ENCODE measurements around the gene NOM1.

Gene NOM1

DNA sequence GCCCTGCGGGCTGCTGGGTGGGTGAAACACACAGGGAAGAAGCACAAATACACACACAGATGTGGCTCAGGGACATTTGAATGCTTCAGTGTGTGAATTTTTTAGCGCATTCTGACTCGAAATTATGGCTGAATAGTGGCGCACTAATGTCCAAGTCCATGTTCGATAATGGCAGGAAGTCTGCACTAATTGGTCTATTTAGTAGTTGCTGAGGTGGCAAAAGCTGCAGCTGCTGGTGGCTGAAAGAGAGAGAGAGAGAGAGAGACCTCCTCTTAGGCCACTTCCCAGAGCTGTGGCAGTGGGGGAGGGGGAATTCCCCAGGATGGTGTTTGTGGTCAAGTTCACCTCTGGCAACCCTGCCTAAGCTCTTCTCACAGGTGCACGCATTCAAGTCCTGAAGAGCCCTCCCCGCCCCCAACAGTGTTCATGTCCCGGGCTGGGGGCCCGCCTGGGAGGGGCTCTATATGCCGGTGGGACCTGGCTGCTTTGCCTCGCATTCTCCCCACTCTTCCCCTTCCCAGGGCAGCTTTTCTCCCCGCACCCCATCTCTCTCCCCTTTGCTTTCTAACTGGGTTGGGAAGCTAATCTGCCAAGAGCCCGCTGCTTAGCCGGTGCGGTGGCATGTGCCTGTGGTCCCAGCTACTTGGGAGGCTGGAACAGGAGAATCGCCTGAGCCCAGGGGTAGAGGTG is 67.0 kb downstream of the NOM1 start:
- no peak for DNase-seq

- DNase-seq = no peak
Measured at GRCh38 chr7:157017149-157017548, 67.6 kb downstream of the NOM1 start.

GRCh38 chr7:157017603-157018327 is 68.3 kb downstream of the NOM1 start:
- DNase-seq = no peak

GRCh38 chr7:157018328-157018996 is 69.0 kb downstream of the NOM1 start:
- no peak for DNase-seq

- DNase-seq = no peak
Measured at GRCh38 chr7:157018997-157019608, 69.6 kb downstream of the NOM1 start.

DNA sequence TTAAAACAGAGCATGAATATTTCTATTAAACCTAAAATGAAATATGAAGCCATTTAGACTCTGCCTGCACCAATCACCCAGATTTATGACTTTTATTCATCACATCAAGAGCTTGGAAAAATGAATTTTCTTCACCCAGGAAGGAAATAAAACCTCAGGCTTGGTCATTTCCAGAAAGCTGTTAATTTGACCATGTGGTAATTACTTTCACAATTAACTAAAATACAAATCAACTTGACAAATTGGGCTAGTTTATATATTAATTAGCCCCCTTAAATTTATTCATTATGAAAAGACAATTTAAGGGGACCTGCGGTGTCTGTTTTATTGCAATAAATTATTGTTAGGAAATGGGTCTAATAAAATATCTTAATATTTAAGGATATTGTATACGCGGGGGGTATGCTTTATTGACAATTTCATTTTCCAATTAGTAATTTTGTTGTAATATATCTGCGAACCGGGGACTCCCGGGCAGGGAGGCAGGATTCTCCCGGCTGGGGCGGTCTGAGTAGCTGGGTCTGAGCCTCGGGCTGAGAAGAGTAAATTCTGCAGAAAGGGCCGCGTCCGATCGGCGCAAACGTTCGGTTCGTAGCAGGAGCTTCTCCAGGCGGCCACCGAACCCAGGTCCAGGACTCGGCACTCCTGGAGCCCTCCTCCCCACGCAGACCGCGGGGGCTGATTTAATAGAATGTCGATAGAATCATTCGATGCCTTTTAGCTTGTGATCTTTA is 70.4 kb downstream of the NOM1 start:
- no peak for DNase-seq

DNA sequence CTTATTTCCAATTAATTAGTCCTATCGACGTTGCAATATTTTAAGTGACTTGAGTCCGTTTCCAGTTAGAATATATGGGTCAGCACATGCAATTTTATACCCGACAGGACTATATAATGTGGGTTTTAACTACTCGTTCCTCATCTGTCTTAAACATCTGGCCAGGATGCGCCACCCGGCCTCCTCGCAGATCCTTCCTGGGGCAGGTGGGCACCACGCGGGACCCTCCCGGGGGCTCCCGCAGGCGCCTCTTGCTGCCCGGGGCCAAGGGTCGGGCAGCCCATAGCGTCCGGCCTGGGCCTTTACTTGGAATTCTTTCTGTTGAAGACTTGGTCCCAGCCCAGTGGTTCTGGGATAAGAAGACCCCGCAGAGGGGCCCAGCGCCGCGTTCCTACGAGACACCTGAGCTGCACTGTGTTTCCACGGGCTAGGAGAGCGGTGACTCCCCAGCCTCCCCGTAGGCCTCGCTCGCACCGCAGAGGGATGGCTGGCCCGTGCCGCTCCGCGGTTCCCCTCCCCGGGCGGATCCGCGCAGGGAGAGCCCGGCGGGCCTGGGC is 71.1 kb downstream of the NOM1 start:
- no peak for DNase-seq

- no peak for DNase-seq
Measured at GRCh38 chr7:157021071-157021870, 71.8 kb downstream of the NOM1 start.

DNA sequence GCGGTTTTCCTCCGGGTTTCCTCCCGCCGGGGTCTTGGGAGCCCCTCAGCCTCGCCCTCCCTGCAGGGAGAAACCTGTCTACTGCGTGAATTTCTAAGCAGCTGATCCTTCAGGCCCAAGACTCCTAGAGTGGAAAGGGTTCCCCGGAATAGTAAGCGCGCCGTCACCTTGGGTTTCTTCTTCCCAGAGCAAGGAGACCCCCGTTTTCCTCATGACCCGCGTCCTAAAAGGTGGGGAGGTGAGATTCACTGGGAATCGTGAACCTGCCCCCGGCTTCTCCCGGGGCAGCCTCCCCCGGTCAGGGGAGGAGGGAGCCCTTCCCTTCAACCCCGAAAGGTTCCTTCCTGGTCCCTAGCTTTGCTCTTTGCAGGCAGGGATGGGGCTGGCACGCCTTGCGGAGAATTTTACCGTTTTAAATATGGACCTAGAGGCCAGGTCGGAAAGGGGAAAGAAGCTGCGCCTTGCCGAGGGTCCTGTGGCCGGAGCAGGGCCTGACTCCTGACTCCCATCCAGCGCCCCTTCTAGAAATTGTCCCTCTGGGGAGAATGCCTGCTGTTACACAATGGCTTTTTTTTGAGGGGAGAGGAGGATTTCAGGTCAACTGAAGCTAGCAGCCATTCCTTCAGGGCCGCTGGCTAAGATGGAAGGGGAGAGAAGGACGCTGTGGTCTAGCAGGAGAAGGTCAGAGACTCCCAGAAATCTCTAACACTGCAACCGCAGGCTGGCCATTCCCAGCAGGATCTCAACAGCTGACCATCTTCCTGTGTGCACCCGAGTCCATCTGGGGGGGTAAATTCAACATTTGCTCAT is 72.6 kb downstream of the NOM1 start:
- DNase-seq = no peak
